IMR-90 (cell line): ENCODE data around the gene TPRX2. TPM values are rescaled to one million over a fixed set of nuclear protein-coding genes. Genes with fewer than 3 reads are reported as not detected.

Source experiments
- ATAC-seq: fragments of 200-7000 bp; cut with Tn5 transposase; 2 replicates; pipeline ENCODE4 v1.9.1; 2020; ENCODE audit warnings: low read depth, mild to moderate bottlenecking, moderate library complexity
- BruUV-seq: library from RNA; stranded (reverse); fragments of 400-500 nt; replicated peaks from 2 replicates; lab custom pipeline; 2021; lab: Mats Ljungman, UMichigan
- CTCF ChIA-PET: fragments of 300-600 bp; formaldehyde crosslinking; extraction: SDS; loops from one replicate; lab custom pipeline; 2021; ENCODE audit warnings: antibody characterized with exemption; lab: Yijun Ruan, JAX
- POLR2A ChIA-PET: fragments of 300-600 bp; sonication (Branson Sonifier 250); formaldehyde crosslinking; loops from one replicate; lab custom pipeline; 2022; ENCODE audit warnings: antibody characterized with exemption; ENCODE audit not compliant: unreplicated experiment; lab: Charles Lee
- DNase-seq: peaks from one replicate; pipeline ENCODE4 v3.0.0; 2013
- H2AFZ ChIP-seq: replicated peaks from 2 replicates; pipeline ENCODE3; 2013; ENCODE audit warnings: low read length, mild to moderate bottlenecking; ENCODE audit not compliant: poor library complexity
- H2AK5ac ChIP-seq: 2 replicates; pipeline ENCODE4 v1.6.1; 2013; ENCODE audit warnings: low read depth, low read length, inconsistent platforms
- H2AK9ac ChIP-seq: replicated peaks from 2 replicates; pipeline ENCODE3; 2013; ENCODE audit warnings: mild to moderate bottlenecking, low read depth, low read length, moderate library complexity; ENCODE audit not compliant: poor library complexity
- H2BK120ac ChIP-seq: 2 replicates; pipeline ENCODE4 v1.6.1; 2013; ENCODE audit warnings: low read depth, low read length, inconsistent platforms
- H2BK15ac ChIP-seq: 3 replicates; pipeline ENCODE4 v1.6.1; 2013; ENCODE audit warnings: low read depth, low read length, inconsistent platforms
- H2BK20ac ChIP-seq: 2 replicates; pipeline ENCODE4 v1.6.1; 2013; ENCODE audit warnings: low read depth, mild to moderate bottlenecking, inconsistent platforms, low read length, moderate library complexity
- H2BK5ac ChIP-seq: 2 replicates; pipeline ENCODE4 v1.6.1; 2013; ENCODE audit warnings: mild to moderate bottlenecking, low read depth, low read length, inconsistent platforms; ENCODE audit not compliant: poor library complexity, severe bottlenecking
- H3K14ac ChIP-seq: replicated peaks from 2 replicates; pipeline ENCODE4 v1.6.1; 2013; ENCODE audit warnings: low read depth, low read length, inconsistent platforms
- H3K18ac ChIP-seq: 2 replicates; pipeline ENCODE4 v1.6.1; 2013; ENCODE audit warnings: low read depth, low read length, control low read depth
- H3K23ac ChIP-seq: 2 replicates; pipeline ENCODE4 v1.6.1; 2013; ENCODE audit warnings: low read depth, low read length, inconsistent platforms
- H3K27ac ChIP-seq: 2 replicates; pipeline ENCODE4 v1.5.1; 2013; ENCODE audit warnings: mild to moderate bottlenecking, control low read depth, low read length; ENCODE audit not compliant: insufficient read depth
- H3K27me3 ChIP-seq: 2 replicates; pipeline ENCODE4 v1.6.1; 2013; ENCODE audit warnings: low read length; ENCODE audit not compliant: control insufficient read depth, insufficient read depth
- H3K36me3 ChIP-seq: 2 replicates; pipeline ENCODE4 v1.6.1; 2013; ENCODE audit warnings: low read length, mixed read lengths; ENCODE audit not compliant: control insufficient read depth, insufficient read depth
- H3K4ac ChIP-seq: 2 replicates; pipeline ENCODE4 v1.6.1; 2013; ENCODE audit warnings: low read depth, low read length, inconsistent platforms
- H3K4me1 ChIP-seq: 2 replicates; pipeline ENCODE4 v1.6.1; 2013; ENCODE audit warnings: low read length, mixed read lengths; ENCODE audit not compliant: control insufficient read depth, insufficient read depth
- H3K4me2 ChIP-seq: 2 replicates; pipeline ENCODE4 v1.6.1; 2013; ENCODE audit warnings: low read depth, mild to moderate bottlenecking, control low read depth, low read length, moderate library complexity
- H3K4me3 ChIP-seq: 2 replicates; pipeline ENCODE4 v1.5.1; 2013; ENCODE audit warnings: low read depth, mild to moderate bottlenecking, control low read depth, low read length, moderate library complexity; ENCODE audit not compliant: insufficient read depth
- H3K56ac ChIP-seq: 2 replicates; pipeline ENCODE4 v1.6.1; 2013; ENCODE audit warnings: low read length, inconsistent platforms; ENCODE audit not compliant: insufficient read depth; ENCODE audit errors: extremely low read depth
- H3K79me1 ChIP-seq, 2 experiments: 2 replicates each; pipeline ENCODE4 v1.6.1; 2013; ENCODE audit warnings: low read length in 2 of 2, inconsistent platforms in 1 of 2, low read depth in 1 of 2
- H3K9ac ChIP-seq: 2 replicates; pipeline ENCODE4 v1.6.1; 2013; ENCODE audit warnings: low read depth, low read length, control low read depth
- H3K9me1 ChIP-seq: 2 replicates; pipeline ENCODE4 v1.6.1; 2013; ENCODE audit warnings: low read length, inconsistent platforms; ENCODE audit not compliant: insufficient read depth
- H3K9me3 ChIP-seq: 2 replicates; pipeline ENCODE4 v1.6.1; 2013; ENCODE audit warnings: low read length; ENCODE audit not compliant: control insufficient read depth, insufficient read depth
- H4K20me1 ChIP-seq: 2 replicates; pipeline ENCODE4 v1.6.1; 2013; ENCODE audit warnings: low read length, inconsistent platforms; ENCODE audit not compliant: insufficient read depth
- H4K5ac ChIP-seq: 2 replicates; pipeline ENCODE4 v1.6.1; 2013; ENCODE audit warnings: mild to moderate bottlenecking, low read depth, low read length, control low read depth
- H4K8ac ChIP-seq, 2 experiments: 2 replicates each; pipeline ENCODE4 v1.6.1; 2013; ENCODE audit warnings: low read depth in 2 of 2, low read length in 2 of 2, control low read depth in 1 of 2, inconsistent platforms in 1 of 2
- H4K91ac ChIP-seq: 2 replicates; pipeline ENCODE4 v1.6.1; 2013; ENCODE audit warnings: low read depth, low read length, inconsistent platforms; ENCODE audit not compliant: insufficient read depth
- CEBPB ChIP-seq: IDR thresholded peaks from 2 replicates; pipeline ENCODE4 v1.6.1; 2012; ENCODE audit warnings: low read depth, low read length, improper control_type of control experiment
- CHD1 ChIP-seq: IDR thresholded peaks from 2 replicates; pipeline ENCODE4 v1.6.1; 2012; ENCODE audit warnings: low read depth, low read length, improper control_type of control experiment
- FOS ChIP-seq: fragments of 150-350 bp; IDR thresholded peaks from 2 replicates; pipeline ENCODE4 v1.6.1; 2016; ENCODE audit warnings: low read depth, low read length
- MAFK ChIP-seq: IDR thresholded peaks from 2 replicates; pipeline ENCODE4 v1.6.1; 2012; ENCODE audit warnings: low read depth, low read length, improper control_type of control experiment
- SMC3 ChIP-seq: fragments of 150-350 bp; IDR thresholded peaks from 2 replicates; pipeline ENCODE4 v1.6.1; 2016; ENCODE audit warnings: low read depth, mild to moderate bottlenecking, antibody characterized with exemption, low read length, moderate library complexity
- WGBS, 2 experiments: methylation state at CpG; one replicate each; pipeline versions ENCODE4 v1.1.5 to v1.1.7; 2013; ENCODE audit warnings: missing lambda C conversion rate in 2 of 2; ENCODE audit not compliant: insufficient read length in 1 of 2; ENCODE audit errors: extremely low coverage in 2 of 2; 5-methylcytosine and 5-hydroxymethylcytosine counted together
- dilution Hi-C: fragments of 300-500 bp; cut with HindIII; formaldehyde crosslinking; loops from one replicate; pipeline ENCODE4 v1.14.3; 2018; ENCODE audit warnings: low sequenced_read_pairs; ENCODE audit not compliant: unreplicated experiment
- in situ Hi-C: fragments of 300-500 bp; cut with MboI; formaldehyde crosslinking; loops from 3 replicates; pipeline ENCODE4 v1.14.3; 2019; ENCODE audit warnings: low sequenced_read_pairs, inconsistent platforms, mixed read lengths
- intact Hi-C: fragments of 100-400 bp; cut with micrococcal nuclease; formaldehyde crosslinking; loops from 2 replicates; pipeline ENCODE4 v1.10.0; 2022
- polyA plus RNA-seq, 3 experiments: library from polyadenylated mRNA; depleted of rRNA; stranded (reverse); fragments of >200 nt; gene quantifications; 2 replicates each; pipeline ENCODE4 v1.2.3, GENCODE V29; 2012; ENCODE audit warnings: low replicate concordance in 1 of 3
- total RNA-seq: library from RNA; depleted of rRNA; stranded (reverse); fragments of >200 nt; gene quantifications from 2 replicates; pipeline ENCODE4 v1.2.3, GENCODE V29; 2012

Gene TPRX2
- total and polyA plus RNA-seq, 2 of the 4 experiments (the other 2 are of a cell fraction), result not detected

DNA sequence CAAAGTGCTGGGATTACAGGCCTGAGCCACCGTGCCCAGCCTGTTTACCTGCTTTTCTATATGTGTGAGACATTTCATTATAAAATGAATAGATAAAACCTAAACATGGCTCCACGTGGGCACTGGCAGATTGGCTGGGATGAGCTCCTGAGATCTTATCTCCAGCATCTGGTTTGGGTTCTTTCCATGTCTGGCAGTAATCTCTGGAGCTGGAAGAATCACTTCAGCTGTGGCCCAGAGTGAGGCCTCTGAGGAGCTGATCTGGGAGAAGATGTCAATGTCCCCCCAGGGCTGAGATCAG is 32.5 kb downstream of the TPRX2 start (continued):
- TF ChIP-seq MAFK (no peak), FOS (no peak)

DNA sequence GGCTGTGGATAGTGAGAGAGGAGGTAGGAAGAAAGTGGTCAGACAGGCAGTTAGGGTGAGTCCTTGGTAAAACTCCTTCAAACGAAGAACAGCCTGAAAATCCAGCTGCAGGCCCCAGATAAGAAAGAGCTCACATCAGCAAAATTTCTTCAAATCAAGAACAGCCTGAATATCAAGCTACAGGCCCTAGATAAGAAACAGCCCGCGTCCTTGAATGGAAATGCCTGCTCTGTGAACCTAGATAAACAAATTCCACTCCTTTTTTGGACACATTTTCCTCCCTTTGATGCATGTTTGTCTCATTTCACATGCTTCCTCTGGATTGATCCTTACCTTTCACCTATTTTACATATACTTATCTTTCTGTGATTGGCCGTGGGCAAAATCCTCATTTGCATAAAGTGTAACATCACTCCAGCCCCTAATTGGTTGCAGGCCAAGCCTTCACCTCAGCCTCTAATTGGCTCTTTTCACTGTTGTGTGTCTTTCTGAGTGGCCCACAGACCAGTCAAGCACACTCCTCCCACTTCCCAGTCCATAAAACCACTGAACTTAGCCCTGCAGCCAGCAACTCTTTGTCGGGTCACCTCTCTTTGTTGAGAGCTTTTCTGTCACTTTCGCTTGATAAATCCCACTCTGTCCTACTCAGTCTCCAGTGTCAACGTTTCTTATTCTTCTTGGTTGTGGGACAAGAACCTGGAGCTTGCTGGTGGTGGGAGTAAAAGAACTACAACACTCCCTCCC is 33.1 kb downstream of the TPRX2 start:
- WGBS, 2 experiments, result 10% methylated on average over 4 of the region's 7 CpGs; no CpG with 5 or more reads in 1 of the 2 experiments
- H3K27ac ChIP-seq, result no peak overlapping the region
- no peak overlapping the region for H4K5ac ChIP-seq
- POLR2A ChIA-PET, result no interaction called here
- no peak overlapping the region for H2BK20ac ChIP-seq
- no peaks in the 10 kb centered on the region for H4K20me1 ChIP-seq
- dilution Hi-C loops, result no loop called here
- H2AFZ ChIP-seq, result no peak overlapping the region
- no peak overlapping the region for H4K91ac ChIP-seq
- no peak overlapping the region for H2BK5ac ChIP-seq
- no peak overlapping the region for H2AK5ac ChIP-seq
- no peak for TF ChIP-seq CEBPB
- TF ChIP-seq CHD1, result no peak
- peak; percentile 71 for TF ChIP-seq MAFK
- no peak for TF ChIP-seq SMC3
- H3K9me3 ChIP-seq, result 0 out of 2 replicates have a peak, but pooled peaks cover 3% of the 10 kb centered on the region
- no peak for DNase-seq
- no peak overlapping the region for H2BK15ac ChIP-seq
- CTCF ChIA-PET, result no interaction called here
- H3K4me3 ChIP-seq, result no peak overlapping the region
- no TSS peak for BruUV-seq
- no peaks in the 10 kb centered on the region for H3K36me3 ChIP-seq
- no peak overlapping the region for H3K23ac ChIP-seq
- H3K9me1 ChIP-seq, result no peaks in the 10 kb centered on the region
- no peak overlapping the region for H3K56ac ChIP-seq
- no peak overlapping the region for H3K14ac ChIP-seq
- H3K4ac ChIP-seq, result no peak overlapping the region
- no peaks in the 10 kb centered on the region for H3K79me1 ChIP-seq
- in situ Hi-C loops, result loop anchor here (10.0 kb wide), 1 partner anchor 93 kb away; no protein-coding TSS in a partner anchor
- no peak overlapping the region for H2BK120ac ChIP-seq
- H3K4me1 ChIP-seq, result no peaks in the 10 kb centered on the region
- H3K27me3 ChIP-seq, result no peaks in the 10 kb centered on the region
- H3K18ac ChIP-seq, result no peak overlapping the region
- H3K9ac ChIP-seq, result no peak overlapping the region
- no peak overlapping the region for H3K4me2 ChIP-seq
- ATAC-seq, result peak; percentile 29
- H2AK9ac ChIP-seq, result no peak overlapping the region
- no peak overlapping the region for H4K8ac ChIP-seq
- intact Hi-C loops, result no loop called here
